Breast epithelium (tissue), 3 donors: ENCODE data around the gene ATG10.

Experiments
- POLR2A ChIP-seq: fragments of 450-650 bp; IDR thresholded peaks from one replicate; pipeline ENCODE4 v1.6.1; 2016; ENCODE audit warnings: antibody characterized with exemption, mild to moderate bottlenecking, moderate library complexity
- POLR2AphosphoS5 ChIP-seq, 3 donors: sonication (generic); formaldehyde crosslinking; IDR thresholded peaks; one replicate each; pipeline ENCODE4 v1.6.1; 2017; ENCODE audit warnings: antibody characterized with exemption in 3 of 3
- TF ChIP-seq, protein P1 (sequence below), 3 donors: fragments of 450-650 bp; IDR thresholded peaks; one replicate each; pipeline ENCODE4 v1.5.1; 2016 to 2017; ENCODE audit warnings: antibody characterized with exemption in 3 of 3, mild to moderate bottlenecking in 3 of 3, moderate library complexity in 3 of 3

DNA sequence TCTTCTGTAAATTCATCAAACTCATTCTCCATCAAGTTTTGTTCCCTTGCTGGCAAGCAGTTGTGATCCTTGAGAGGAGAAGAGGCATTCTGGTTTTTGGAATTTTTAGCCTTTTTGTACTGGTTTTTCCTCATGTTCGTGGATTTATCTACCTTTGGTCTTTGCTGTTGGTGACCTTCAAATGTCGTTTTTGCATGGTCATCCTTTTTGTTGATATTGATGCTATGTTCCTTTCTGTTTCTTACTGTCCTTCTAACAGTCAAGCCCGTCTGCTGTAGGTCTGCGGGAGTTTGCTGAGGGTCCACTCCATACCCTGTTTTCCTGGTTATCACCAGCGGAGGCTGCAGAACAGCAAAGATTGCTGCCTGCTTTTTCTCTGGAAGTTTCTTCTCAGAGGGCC lies 165.4 kb downstream of the ATG10 start:
- no peak for TF ChIP-seq POLR2A
- TF ChIP-seq, protein P1, sequence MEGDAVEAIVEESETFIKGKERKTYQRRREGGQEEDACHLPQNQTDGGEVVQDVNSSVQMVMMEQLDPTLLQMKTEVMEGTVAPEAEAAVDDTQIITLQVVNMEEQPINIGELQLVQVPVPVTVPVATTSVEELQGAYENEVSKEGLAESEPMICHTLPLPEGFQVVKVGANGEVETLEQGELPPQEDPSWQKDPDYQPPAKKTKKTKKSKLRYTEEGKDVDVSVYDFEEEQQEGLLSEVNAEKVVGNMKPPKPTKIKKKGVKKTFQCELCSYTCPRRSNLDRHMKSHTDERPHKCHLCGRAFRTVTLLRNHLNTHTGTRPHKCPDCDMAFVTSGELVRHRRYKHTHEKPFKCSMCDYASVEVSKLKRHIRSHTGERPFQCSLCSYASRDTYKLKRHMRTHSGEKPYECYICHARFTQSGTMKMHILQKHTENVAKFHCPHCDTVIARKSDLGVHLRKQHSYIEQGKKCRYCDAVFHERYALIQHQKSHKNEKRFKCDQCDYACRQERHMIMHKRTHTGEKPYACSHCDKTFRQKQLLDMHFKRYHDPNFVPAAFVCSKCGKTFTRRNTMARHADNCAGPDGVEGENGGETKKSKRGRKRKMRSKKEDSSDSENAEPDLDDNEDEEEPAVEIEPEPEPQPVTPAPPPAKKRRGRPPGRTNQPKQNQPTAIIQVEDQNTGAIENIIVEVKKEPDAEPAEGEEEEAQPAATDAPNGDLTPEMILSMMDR (IDR thresholded peaks at IDR 0.05): no peak
- no peak for TF ChIP-seq POLR2AphosphoS5 (IDR thresholded peaks at IDR 0.05)
